Osteoblast (primary cell): ENCODE data around the gene P3H2. TPM values are rescaled to one million over a fixed set of nuclear protein-coding genes. Genes with fewer than 3 reads are reported as not detected.

ENCODE experiments used
- DNase-seq: peaks from one replicate; pipeline ENCODE4 v3.0.0; 2011; ENCODE audit warnings: low spot score, mixed read lengths; ENCODE audit not compliant: insufficient read length; ENCODE audit errors: missing footprints
- H2AFZ ChIP-seq: 2 replicates; pipeline ENCODE4 v1.6.0; 2011; ENCODE audit warnings: mild to moderate bottlenecking, low read length
- H3K27ac ChIP-seq: 2 replicates; pipeline ENCODE4 v1.5.1; 2011; ENCODE audit warnings: mild to moderate bottlenecking, low read depth, low read length, moderate library complexity
- H3K27me3 ChIP-seq: 2 replicates; pipeline ENCODE4 v1.6.0; 2012; ENCODE audit warnings: mild to moderate bottlenecking, control low read depth, inconsistent platforms, low read length, moderate library complexity; ENCODE audit not compliant: insufficient read depth
- H3K36me3 ChIP-seq: 2 replicates; pipeline ENCODE4 v1.5.1; 2011; ENCODE audit warnings: mild to moderate bottlenecking, low read length, control low read depth, moderate library complexity; ENCODE audit not compliant: insufficient read depth
- H3K4me1 ChIP-seq: 2 replicates; pipeline ENCODE4 v1.5.1; 2011; ENCODE audit warnings: mild to moderate bottlenecking, low read length, control low read depth, moderate library complexity; ENCODE audit not compliant: insufficient read depth
- H3K4me2 ChIP-seq: 2 replicates; pipeline ENCODE4 v1.6.0; 2011; ENCODE audit warnings: mild to moderate bottlenecking, low read length; ENCODE audit not compliant: insufficient read depth
- H3K4me3 ChIP-seq: fragments of 200-600 bp; sonication (generic); 3 replicates; pipeline ENCODE4 v1.5.1; 2012; ENCODE audit warnings: mild to moderate bottlenecking, low read length, inconsistent platforms; ENCODE audit not compliant: insufficient read depth
- H3K79me2 ChIP-seq: 2 replicates; pipeline ENCODE4 v1.6.0; 2012; ENCODE audit warnings: mild to moderate bottlenecking, low read length, control low read depth, inconsistent platforms; ENCODE audit not compliant: insufficient read depth
- H3K9me3 ChIP-seq: 2 replicates; pipeline ENCODE4 v1.5.1; 2011; ENCODE audit warnings: low read depth, low read length, control low read depth
- H4K20me1 ChIP-seq: 2 replicates; pipeline ENCODE4 v1.6.0; 2012; ENCODE audit warnings: mild to moderate bottlenecking, low read length, control low read depth; ENCODE audit not compliant: insufficient read depth
- CTCF ChIP-seq: IDR thresholded peaks from 2 replicates; pipeline ENCODE4 v1.5.1; 2011; ENCODE audit warnings: mild to moderate bottlenecking, low read depth, low read length, moderate library complexity; ENCODE audit errors: extremely low read depth
- total RNA-seq: library from RNA; depleted of rRNA; stranded (reverse); fragments of >200 nt; gene quantifications from 2 replicates; pipeline ENCODE4 v1.2.3, GENCODE V29; 2012

The P3H2 gene
- total RNA-seq, 1 donor, result 13.4 TPM

- Histone ChIP-seq H3K36me3 (no peaks in the 10 kb centered on the region), H3K4me1 (peaks cover 9% of the 10 kb centered on the region), H3K27ac (peak overlapping the region; percentile 62), H2AFZ (peak overlapping the region; percentile 34), H3K4me2 (peak overlapping the region; percentile 44), H3K4me3 (no peak overlapping the region), H3K27me3 (no peaks in the 10 kb centered on the region), H4K20me1 (no peaks in the 10 kb centered on the region), H3K9me3 (no peaks in the 10 kb centered on the region), H3K79me2 (no peaks in the 10 kb centered on the region)
- DNase-seq, result no peak
- TF ChIP-seq CTCF, result no peak
Observed at GRCh38 chr3:189975391-189975990, 145.2 kb downstream of the P3H2 start.

- Histone ChIP-seq H3K79me2 (no peaks in the 10 kb centered on the region), H3K4me3 (no peak overlapping the region), H3K9me3 (no peaks in the 10 kb centered on the region), H4K20me1 (no peaks in the 10 kb centered on the region), H3K27ac (no peak overlapping the region), H3K4me1 (peaks cover 9% of the 10 kb centered on the region), H3K4me2 (no peak overlapping the region), H2AFZ (no peak overlapping the region), H3K36me3 (no peaks in the 10 kb centered on the region), H3K27me3 (no peaks in the 10 kb centered on the region)
- DNase-seq, result no peak
- TF ChIP-seq CTCF, result no peak
Observed at GRCh38 chr3:189974359-189974758, 146.3 kb downstream of the P3H2 start.

GRCh38 chr3:189967254-189967865 is 153.3 kb downstream of the P3H2 start:
- H3K4me2 ChIP-seq, result no peak overlapping the region
- H3K4me1 ChIP-seq, result no peaks in the 10 kb centered on the region
- H3K36me3 ChIP-seq, result peaks cover 4% of the 10 kb centered on the region
- TF ChIP-seq CTCF, result peak; percentile 78
- H4K20me1 ChIP-seq, result no peaks in the 10 kb centered on the region
- DNase-seq, result no peak
- H3K27me3 ChIP-seq, result no peaks in the 10 kb centered on the region
- H3K27ac ChIP-seq, result no peak overlapping the region
- no peaks in the 10 kb centered on the region for H3K9me3 ChIP-seq
- H3K79me2 ChIP-seq, result no peaks in the 10 kb centered on the region
- H3K4me3 ChIP-seq, result no peak overlapping the region
- no peak overlapping the region for H2AFZ ChIP-seq

- H3K4me2 ChIP-seq, result no peak overlapping the region
- no peaks in the 10 kb centered on the region for H3K9me3 ChIP-seq
- peaks cover 4% of the 10 kb centered on the region for H3K36me3 ChIP-seq
- no peaks in the 10 kb centered on the region for H3K4me1 ChIP-seq
- TF ChIP-seq CTCF, result no peak
- H2AFZ ChIP-seq, result no peak overlapping the region
- no peaks in the 10 kb centered on the region for H3K79me2 ChIP-seq
- no peaks in the 10 kb centered on the region for H3K27me3 ChIP-seq
- no peak overlapping the region for H3K4me3 ChIP-seq
- H3K27ac ChIP-seq, result no peak overlapping the region
- H4K20me1 ChIP-seq, result no peaks in the 10 kb centered on the region
- no peak for DNase-seq
Observed at GRCh38 chr3:189966843-189967242, 153.9 kb downstream of the P3H2 start.
